H9 (cell line): ENCODE results near the gene ALMS1. TPM values are rescaled to one million over a fixed set of nuclear protein-coding genes. Genes with fewer than 3 reads are reported as not detected.

Experiments
- DNase-seq: peaks from one replicate; pipeline ENCODE4 v3.0.0-alpha.2; 2017
- H2AFZ ChIP-seq: one replicate; pipeline ENCODE4 v1.6.1; 2013; ENCODE audit warnings: mild to moderate bottlenecking, low read length, control low read depth, moderate library complexity
- H2AK5ac ChIP-seq: 2 replicates; pipeline ENCODE4 v1.6.1; 2013; ENCODE audit warnings: low read length, control low read depth, mixed read lengths; ENCODE audit not compliant: insufficient read length
- H2BK120ac ChIP-seq: one replicate; pipeline ENCODE4 v1.6.1; 2013; ENCODE audit warnings: low read depth, mild to moderate bottlenecking, low read length, control low read depth, inconsistent platforms; ENCODE audit not compliant: poor library complexity, severe bottlenecking
- H2BK12ac ChIP-seq: 2 replicates; pipeline ENCODE4 v1.6.1; 2013; ENCODE audit warnings: low read length, control low read depth, mixed read lengths, low read depth; ENCODE audit not compliant: insufficient read length
- H2BK15ac ChIP-seq: 2 replicates; pipeline ENCODE4 v1.6.1; 2013; ENCODE audit warnings: low read depth, low read length, control low read depth
- H2BK20ac ChIP-seq: one replicate; pipeline ENCODE4 v1.6.1; 2013; ENCODE audit warnings: low read depth, mild to moderate bottlenecking, low read length, control low read depth, inconsistent platforms; ENCODE audit not compliant: poor library complexity, severe bottlenecking
- H2BK5ac ChIP-seq: 2 replicates; pipeline ENCODE4 v1.6.1; 2013; ENCODE audit warnings: low read length, control low read depth, mixed read lengths; ENCODE audit not compliant: insufficient read length
- H3K14ac ChIP-seq: 2 replicates; pipeline ENCODE4 v1.6.1; 2013; ENCODE audit warnings: low read length, control low read depth; ENCODE audit not compliant: insufficient read depth
- H3K18ac ChIP-seq: 2 replicates; pipeline ENCODE4 v1.6.1; 2013; ENCODE audit warnings: low read depth, mild to moderate bottlenecking, mixed read lengths, low read length, control low read depth; ENCODE audit not compliant: insufficient read length
- H3K23ac ChIP-seq: 2 replicates; pipeline ENCODE4 v1.6.1; 2013; ENCODE audit warnings: low read length, control low read depth, mixed read lengths, low read depth; ENCODE audit not compliant: insufficient read length
- H3K23me2 ChIP-seq: 2 replicates; pipeline ENCODE4 v1.6.1; 2013; ENCODE audit warnings: low read depth, mild to moderate bottlenecking, mixed read lengths, low read length, control low read depth; ENCODE audit not compliant: insufficient read length, poor library complexity, severe bottlenecking
- H3K27ac ChIP-seq: 2 replicates; pipeline ENCODE4 v1.5.1; 2013; ENCODE audit warnings: low read length, control low read depth, mixed read lengths, low read depth; ENCODE audit not compliant: insufficient read length
- H3K27me3 ChIP-seq: 2 replicates; pipeline ENCODE4 v1.6.1; 2013; ENCODE audit warnings: low read length, control low read depth, inconsistent platforms; ENCODE audit not compliant: insufficient read depth
- H3K4ac ChIP-seq: 2 replicates; pipeline ENCODE4 v1.6.1; 2013; ENCODE audit warnings: low read depth, mild to moderate bottlenecking, control low read depth, inconsistent platforms, low read length, moderate library complexity
- H3K4me1 ChIP-seq: 2 replicates; pipeline ENCODE4 v1.6.1; 2013; ENCODE audit warnings: low read length, control low read depth, inconsistent platforms; ENCODE audit not compliant: insufficient read depth
- H3K4me2 ChIP-seq: 2 replicates; pipeline ENCODE4 v1.6.1; 2013; ENCODE audit warnings: low read length, control low read depth, mixed read lengths; ENCODE audit not compliant: insufficient read length, insufficient read depth
- H3K56ac ChIP-seq: 2 replicates; pipeline ENCODE4 v1.6.1; 2013; ENCODE audit warnings: low read depth, mild to moderate bottlenecking, mixed read lengths, low read length, control low read depth; ENCODE audit not compliant: insufficient read length
- H3K79me1 ChIP-seq: 2 replicates; pipeline ENCODE4 v1.6.1; 2013; ENCODE audit warnings: low read depth, mild to moderate bottlenecking, moderate library complexity, low read length, control low read depth, inconsistent platforms; ENCODE audit not compliant: insufficient read depth, poor library complexity, severe bottlenecking
- H3K79me2 ChIP-seq: 2 replicates; pipeline ENCODE4 v1.6.1; 2013; ENCODE audit warnings: low read length, control low read depth, inconsistent platforms; ENCODE audit not compliant: insufficient read depth
- H3K9ac ChIP-seq: 2 replicates; pipeline ENCODE4 v1.6.1; 2013; ENCODE audit warnings: low read length, control low read depth, mixed read lengths; ENCODE audit not compliant: insufficient read length; ENCODE audit errors: extremely low read depth
- H3K9me3 ChIP-seq: one replicate; pipeline ENCODE4 v1.6.1; 2013; ENCODE audit warnings: low read depth, low read length, inconsistent platforms; ENCODE audit not compliant: control insufficient read depth
- H3T11ph ChIP-seq: one replicate; pipeline ENCODE4 v1.6.1; 2013; ENCODE audit warnings: mild to moderate bottlenecking, low read length, control low read depth, inconsistent platforms
- H4K20me1 ChIP-seq: one replicate; pipeline ENCODE4 v1.6.1; 2013; ENCODE audit not compliant: control insufficient read depth, insufficient read length, insufficient read depth
- H4K5ac ChIP-seq: 2 replicates; pipeline ENCODE4 v1.6.1; 2013; ENCODE audit warnings: low read depth, mild to moderate bottlenecking, mixed read lengths, low read length, control low read depth; ENCODE audit not compliant: insufficient read length
- H4K8ac ChIP-seq: replicated peaks from 2 replicates; pipeline ENCODE4 v1.6.1; 2013; ENCODE audit warnings: low read length, control low read depth, mixed read lengths, low read depth; ENCODE audit not compliant: insufficient read length
- H4K91ac ChIP-seq: 2 replicates; pipeline ENCODE4 v1.6.1; 2013; ENCODE audit warnings: low read depth, mild to moderate bottlenecking, moderate library complexity, mixed read lengths, low read length, control low read depth; ENCODE audit not compliant: insufficient read length
- H3K27ac Mint-ChIP-seq, 3 experiments: 2 replicates in 2 of 3; 3 replicates in 1 of 3; pipeline ENCODE4 v1.8.0; 2020 to 2021; ENCODE audit warnings: mixed read lengths in 3 of 3, mild to moderate bottlenecking in 1 of 3, moderate library complexity in 1 of 3
- H3K27me3 Mint-ChIP-seq: 2 replicates; pipeline ENCODE4 v1.8.0; 2021; ENCODE audit warnings: low read depth, mild to moderate bottlenecking, moderate library complexity, mixed read lengths
- H3K36me3 Mint-ChIP-seq, 3 experiments: 2 replicates in 2 of 3; 3 replicates in 1 of 3; pipeline ENCODE4 v1.8.0; 2020 to 2021; ENCODE audit warnings: low read depth in 3 of 3, mixed read lengths in 3 of 3; ENCODE audit not compliant: insufficient read depth in 1 of 3
- H3K4me1 Mint-ChIP-seq, 2 experiments: 2 replicates each; pipeline ENCODE4 v1.8.0; 2020; ENCODE audit warnings: mixed read lengths in 2 of 2
- H3K4me3 Mint-ChIP-seq, 2 experiments: 2 replicates in 1 of 2; 3 replicates in 1 of 2; pipeline ENCODE4 v1.8.0; 2020 to 2021; ENCODE audit warnings: mild to moderate bottlenecking in 2 of 2, mixed read lengths in 2 of 2, moderate library complexity in 1 of 2
- H3K9me3 Mint-ChIP-seq, 2 experiments: 2 replicates in 1 of 2; 3 replicates in 1 of 2; pipeline ENCODE4 v1.8.0; 2020; ENCODE audit warnings: mild to moderate bottlenecking in 2 of 2, mixed read lengths in 2 of 2, moderate library complexity in 1 of 2
- CTCF ChIP-seq: fragments of 200-600 bp; sonication (generic); conservative IDR thresholded peaks from 3 replicates; pipeline ENCODE4 v1.8.0; 2021; ENCODE audit warnings: antibody characterized with exemption, mild to moderate bottlenecking
- total RNA-seq: library from RNA; stranded (reverse); gene quantifications from 2 replicates; pipeline ENCODE4 v1.2.1, GENCODE V29; 2021

Gene ALMS1
- total RNA-seq, 1 experiment from 2014 or later, result 36.2 TPM

- Histone ChIP-seq H3K18ac (no peak overlapping the region), H2AFZ (no peak overlapping the region), H3K14ac (no peak overlapping the region), H3K9ac (no peak overlapping the region), H4K20me1 (no peaks in the 10 kb centered on the region), H4K5ac (no peak overlapping the region), H2BK20ac (no peak overlapping the region), H3K27me3 (no peaks in the 10 kb centered on the region), H3K23me2 (no peaks in the 10 kb centered on the region), H3K9me3 (no peaks in the 10 kb centered on the region), H4K8ac (no peak overlapping the region), H3K79me2 (no peaks in the 10 kb centered on the region), H2BK15ac (no peak overlapping the region), H2BK120ac (no peak overlapping the region), H3K4me1 (no peaks in the 10 kb centered on the region), H2BK12ac (no peak overlapping the region), H3T11ph (no peak overlapping the region), H3K56ac (no peak overlapping the region), H3K27ac (no peak overlapping the region), H2BK5ac (no peak overlapping the region), H3K79me1 (no peaks in the 10 kb centered on the region), H3K4me2 (no peak overlapping the region), H4K91ac (no peak overlapping the region), H3K23ac (no peak overlapping the region), H3K4ac (no peak overlapping the region), H2AK5ac (no peak overlapping the region)
- Mint-ChIP-seq H3K4me3 (no peak overlapping the region), H3K27me3 (no peaks in the 10 kb centered on the region; the same call in 1 of the 2 replicates), H3K4me1 (peaks cover 0 to 6% of the 10 kb centered on the region in 2 experiments; a peak in 2 of 4 replicates), H3K27ac (no peak overlapping the region), H3K36me3 (peaks cover 0 to 1% (median 0%) of the 10 kb centered on the region in 3 experiments; a peak in 1 of 7 replicates), H3K9me3 (no peaks in the 10 kb centered on the region)
- TF ChIP-seq CTCF, result no peak
- DNase-seq, result no peak
Observed at GRCh38 chr2:73614997-73615396, 229.4 kb downstream of the ALMS1 start.
